Measurements from ENCODE around the gene FAM98C.

DNA sequence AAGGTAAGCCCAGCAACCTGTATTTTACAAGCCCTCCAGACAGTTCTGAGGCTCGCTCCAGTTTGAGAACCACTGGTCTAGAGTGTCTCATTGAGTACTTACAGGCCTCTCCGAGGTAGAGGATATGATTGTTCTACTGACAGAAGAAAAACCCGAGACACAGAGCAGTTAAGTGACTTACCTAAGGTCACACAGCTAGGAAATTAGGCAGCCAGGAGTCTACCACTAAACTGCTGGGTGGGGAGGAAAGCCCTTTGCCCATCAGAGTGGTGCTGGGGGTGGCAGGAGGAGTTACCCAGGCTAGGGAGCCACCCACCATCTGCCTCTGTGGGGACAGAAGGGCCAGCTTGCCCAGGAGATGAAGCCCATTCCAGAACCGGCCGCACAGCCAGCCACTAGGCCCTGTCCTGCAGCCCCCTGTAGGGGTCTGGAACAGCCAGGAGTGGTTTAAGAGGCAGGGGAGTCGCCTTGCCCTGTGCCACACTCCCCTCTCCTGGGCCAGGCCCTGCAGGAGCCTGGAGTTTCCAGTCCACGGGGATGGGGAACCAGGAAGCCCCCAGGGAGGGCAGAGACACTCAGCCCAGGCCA lies 22.4 kb downstream of the FAM98C start:
- TF ChIP-seq, protein P1, sequence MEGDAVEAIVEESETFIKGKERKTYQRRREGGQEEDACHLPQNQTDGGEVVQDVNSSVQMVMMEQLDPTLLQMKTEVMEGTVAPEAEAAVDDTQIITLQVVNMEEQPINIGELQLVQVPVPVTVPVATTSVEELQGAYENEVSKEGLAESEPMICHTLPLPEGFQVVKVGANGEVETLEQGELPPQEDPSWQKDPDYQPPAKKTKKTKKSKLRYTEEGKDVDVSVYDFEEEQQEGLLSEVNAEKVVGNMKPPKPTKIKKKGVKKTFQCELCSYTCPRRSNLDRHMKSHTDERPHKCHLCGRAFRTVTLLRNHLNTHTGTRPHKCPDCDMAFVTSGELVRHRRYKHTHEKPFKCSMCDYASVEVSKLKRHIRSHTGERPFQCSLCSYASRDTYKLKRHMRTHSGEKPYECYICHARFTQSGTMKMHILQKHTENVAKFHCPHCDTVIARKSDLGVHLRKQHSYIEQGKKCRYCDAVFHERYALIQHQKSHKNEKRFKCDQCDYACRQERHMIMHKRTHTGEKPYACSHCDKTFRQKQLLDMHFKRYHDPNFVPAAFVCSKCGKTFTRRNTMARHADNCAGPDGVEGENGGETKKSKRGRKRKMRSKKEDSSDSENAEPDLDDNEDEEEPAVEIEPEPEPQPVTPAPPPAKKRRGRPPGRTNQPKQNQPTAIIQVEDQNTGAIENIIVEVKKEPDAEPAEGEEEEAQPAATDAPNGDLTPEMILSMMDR (IDR thresholded peaks at IDR 0.05), result no peak
- TF ChIP-seq ZFX (IDR thresholded peaks at IDR 0.05; ENCODE audit: borderline replicate concordance), result no peak

Measured in 22Rv1 (cell line).